HK-2 (cell line): ENCODE results near the gene ALOX12B.
"Not testable (repeated sequence)": the region's sequence is repeated elsewhere in the genome, so short reads cannot be mapped to it uniquely, and the experiment has no call there.

ENCODE experiments used
- DNase-seq: peaks from one replicate; pipeline ENCODE4 v3.0.0-alpha.2; 2018; ENCODE audit not compliant: unreplicated experiment

Gene ALOX12B

DNA sequence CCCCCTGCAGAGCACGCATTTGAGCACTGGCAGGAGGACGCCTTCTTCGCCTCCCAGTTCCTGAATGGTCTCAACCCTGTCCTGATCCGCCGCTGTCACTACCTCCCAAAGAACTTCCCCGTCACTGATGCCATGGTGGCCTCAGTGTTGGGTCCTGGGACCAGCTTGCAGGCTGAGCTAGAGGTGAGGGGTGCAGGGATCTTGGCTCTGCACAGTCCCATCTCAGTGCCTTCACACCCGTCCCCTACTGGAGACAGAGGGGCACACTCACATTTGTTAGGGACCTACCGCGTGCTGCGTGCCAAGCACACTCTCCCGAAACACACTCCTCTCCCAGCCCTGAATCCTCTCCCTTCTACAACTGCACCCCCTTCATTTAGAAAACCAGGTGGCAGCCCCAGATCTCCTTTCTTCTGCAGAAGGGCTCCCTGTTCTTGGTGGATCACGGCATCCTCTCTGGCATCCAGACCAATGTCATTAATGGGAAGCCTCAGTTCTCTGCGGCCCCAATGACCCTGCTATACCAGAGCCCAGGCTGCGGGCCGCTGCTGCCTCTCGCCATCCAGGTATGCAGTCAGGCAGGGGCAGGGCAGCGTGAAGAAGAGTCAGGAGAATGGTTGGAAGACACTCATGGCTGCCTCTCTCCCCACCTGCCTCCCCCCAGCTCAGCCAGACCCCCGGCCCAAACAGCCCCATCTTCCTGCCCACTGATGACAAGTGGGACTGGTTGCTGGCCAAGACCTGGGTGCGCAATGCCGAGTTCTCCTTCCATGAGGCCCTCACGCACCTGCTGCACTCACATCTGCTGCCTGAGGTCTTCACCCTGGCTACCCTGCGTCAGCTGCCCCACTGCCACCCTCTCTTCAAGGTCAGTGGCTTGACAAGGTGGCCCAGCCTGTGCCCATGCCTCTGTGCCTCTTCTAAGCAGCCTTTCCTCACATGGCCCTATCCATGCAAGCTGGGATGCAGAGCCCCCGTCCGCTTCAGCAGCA lies 42.4 kb downstream of the ALOX12B start:
- DNase-seq: no peak

DNA sequence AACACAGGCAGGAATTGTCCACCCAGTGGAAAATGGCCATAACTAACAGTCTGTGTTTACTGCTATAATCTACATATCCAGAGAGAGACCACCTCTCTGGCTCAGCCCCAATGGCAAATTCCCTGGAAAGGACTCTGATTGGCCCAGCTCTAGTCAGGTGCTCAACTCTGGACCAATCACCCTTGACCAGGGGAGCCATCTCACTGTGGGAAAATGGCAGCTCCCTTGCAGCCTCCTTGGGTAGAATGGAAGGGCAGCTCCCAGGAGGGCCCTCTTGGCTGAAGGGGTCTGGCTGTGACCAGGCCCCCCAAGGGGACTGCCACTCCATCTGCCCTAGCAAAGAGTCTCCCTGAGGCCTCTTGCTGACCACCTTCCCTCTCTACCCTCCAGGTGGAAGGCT lies 45.5 kb downstream of the ALOX12B start:
- no peak for DNase-seq

DNA sequence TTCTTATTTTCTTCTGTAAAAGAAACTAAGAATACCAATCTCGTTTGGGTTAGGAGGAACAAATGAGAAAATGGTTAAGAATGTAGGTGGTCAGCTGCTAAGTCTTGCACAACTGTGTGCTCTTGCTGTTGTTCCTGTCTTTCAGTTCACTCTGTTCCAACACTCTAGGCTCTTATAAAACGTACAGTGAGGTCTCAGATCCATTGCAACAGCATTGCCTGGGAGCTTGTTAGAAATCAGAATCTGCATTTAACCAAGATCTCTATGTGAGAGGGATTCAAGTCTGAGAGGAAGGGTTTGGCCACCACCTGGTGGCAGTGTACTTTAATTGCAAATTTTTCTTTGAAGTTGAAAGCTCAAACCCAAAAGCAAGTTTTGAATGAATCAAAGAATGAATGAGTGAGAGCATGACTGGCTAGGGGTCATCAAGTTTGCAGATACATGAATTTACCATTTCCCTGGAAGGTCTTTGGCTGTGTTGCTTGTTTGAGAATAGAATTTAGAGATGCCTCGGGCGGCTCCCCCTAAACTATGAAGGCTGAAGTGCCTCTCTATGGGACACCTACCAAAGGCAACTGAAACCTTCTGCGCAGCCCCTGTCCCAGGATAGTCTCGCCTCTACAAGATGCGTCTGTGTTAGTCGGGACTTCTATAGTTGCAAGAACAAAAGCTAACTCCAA lies 46.1 kb downstream of the ALOX12B start:
- no peak for DNase-seq

DNA sequence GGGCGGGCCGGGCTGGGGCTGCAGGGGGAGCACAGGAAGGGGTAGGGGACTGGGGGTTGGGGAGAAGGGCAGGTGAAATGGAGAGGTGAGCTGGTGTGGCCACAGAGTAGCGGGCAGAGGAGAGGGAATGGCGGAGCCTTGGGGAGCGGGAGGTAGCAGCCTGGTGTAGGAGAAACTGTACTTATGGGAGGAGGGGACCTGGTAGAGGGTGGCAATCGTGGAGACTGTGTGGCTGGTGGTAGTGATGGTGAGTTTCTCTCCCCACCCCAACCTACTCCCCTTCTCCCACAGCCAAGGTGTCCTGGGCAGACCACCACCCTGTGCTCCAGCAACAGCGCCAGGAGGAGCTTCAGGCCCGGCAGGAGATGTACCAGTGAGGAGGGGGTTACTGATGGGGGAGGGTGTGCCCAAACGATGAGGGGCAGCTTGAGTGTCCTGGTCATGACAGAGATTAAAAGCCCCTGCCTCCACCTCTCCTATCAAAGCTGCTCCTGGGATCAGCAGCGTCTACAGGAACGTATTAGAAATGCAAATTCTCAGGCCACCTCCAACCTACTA lies 47.8 kb downstream of the ALOX12B start:
- no peak for DNase-seq

DNA sequence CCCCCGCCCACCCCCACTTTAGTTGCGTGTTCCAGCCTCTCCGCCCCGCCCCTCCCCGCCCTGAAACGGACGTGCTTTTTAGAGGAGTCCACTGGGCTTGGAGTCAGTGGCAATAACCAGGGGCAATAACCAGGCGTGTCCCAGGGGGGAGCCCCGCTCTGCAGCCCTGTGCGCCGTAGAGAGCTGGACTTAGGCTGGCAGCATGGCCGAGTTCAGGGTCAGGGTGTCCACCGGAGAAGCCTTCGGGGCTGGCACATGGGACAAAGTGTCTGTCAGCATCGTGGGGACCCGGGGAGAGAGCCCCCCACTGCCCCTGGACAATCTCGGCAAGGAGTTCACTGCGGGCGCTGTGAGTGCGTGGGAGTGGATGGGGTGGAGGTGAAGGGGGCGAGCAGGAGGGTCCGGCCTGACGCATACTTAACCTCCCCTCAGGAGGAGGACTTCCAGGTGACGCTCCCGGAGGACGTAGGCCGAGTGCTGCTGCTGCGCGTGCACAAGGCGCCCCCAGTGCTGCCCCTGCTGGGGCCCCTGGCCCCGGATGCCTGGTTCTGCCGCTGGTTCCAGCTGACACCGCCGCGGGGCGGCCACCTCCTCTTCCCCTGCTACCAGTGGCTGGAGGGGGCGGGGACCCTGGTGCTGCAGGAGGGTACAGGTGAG lies 48.4 kb downstream of the ALOX12B start, which contains the start of gene ALOX15B:
TSS of gene ALOX15B (plus strand) at position 106 of the 657 bp plus-strand sequence. CDS start at position 203, 97 bp downstream.
- DNase-seq: no peak

DNA sequence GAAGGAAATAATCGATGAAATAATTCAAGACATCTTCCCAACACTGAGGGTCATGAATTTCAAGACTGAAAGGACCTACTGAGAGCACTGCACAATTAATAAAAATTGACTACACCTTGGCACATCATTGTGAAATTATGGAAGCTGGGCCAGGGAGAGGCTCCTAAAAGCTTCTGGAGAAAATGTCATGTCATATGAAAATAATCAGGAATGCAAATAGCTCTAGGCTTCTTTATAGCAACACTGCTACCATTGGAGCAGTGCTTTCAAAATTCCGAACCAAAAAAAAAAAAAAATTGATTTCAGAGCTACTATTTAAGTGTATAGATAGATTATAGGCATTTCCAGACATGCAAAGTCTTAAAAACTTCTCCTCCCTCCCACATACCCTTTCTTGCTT lies 55.1 kb downstream of the ALOX12B start:
- no peak for DNase-seq

DNA sequence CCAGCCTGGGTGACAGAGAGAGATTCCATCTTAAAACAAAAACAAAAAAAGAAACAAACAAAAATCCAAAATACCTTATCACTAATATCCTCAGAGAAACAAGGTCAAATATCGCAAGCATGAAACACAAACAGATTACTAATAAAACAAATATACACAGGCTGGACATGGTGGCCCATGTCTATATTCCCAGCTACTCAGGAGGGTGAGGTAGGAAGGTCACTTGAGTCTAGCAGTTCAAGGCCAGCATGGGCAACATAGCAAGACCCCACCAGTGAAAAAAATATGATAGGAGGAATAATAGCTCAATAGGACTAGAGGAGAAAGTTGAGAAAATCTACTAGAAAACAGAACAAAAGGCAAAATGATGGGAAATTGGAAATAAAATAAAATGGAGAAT lies 55.6 kb downstream of the ALOX12B start:
- DNase-seq: no peak

DNA sequence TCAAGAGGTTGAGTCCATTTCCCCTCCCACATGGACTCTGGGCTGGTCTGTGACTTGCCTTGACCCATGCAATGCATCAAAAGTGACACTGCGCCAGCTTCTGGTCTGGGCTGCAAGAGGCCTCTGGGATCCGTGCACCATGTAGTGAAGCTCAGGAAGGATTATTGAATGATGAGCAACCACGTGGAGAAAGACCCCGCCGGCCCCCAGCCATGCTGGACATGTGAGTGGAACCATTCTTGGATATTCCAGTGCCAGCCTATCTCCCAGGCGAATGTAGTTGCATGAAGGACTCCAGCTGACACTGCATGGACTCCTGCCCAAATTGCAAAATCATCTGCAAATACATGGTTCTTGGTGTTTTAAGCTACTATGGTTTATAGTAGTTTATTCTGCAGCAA lies 56.3 kb downstream of the ALOX12B start:
- DNase-seq: no peak

DNA sequence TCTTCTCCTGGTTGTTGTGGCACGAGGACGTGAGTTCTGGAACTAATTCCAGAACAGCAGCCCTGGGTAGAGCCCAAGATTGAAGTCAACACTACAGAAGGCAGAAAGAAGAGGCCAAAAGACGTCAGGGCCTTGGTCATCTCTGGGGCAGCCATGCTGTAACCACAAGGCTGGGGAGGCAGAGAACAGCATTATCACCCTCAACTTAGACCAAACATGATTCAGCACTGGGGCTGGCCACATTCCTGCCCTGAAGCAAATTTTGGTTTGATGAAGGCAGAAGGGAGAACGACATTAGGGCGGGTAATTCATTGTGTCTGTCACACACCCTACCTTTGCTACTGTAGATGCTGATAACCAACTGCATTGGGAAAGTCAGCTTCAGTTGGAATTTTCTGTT lies 58.4 kb downstream of the ALOX12B start:
- no peak for DNase-seq

DNA sequence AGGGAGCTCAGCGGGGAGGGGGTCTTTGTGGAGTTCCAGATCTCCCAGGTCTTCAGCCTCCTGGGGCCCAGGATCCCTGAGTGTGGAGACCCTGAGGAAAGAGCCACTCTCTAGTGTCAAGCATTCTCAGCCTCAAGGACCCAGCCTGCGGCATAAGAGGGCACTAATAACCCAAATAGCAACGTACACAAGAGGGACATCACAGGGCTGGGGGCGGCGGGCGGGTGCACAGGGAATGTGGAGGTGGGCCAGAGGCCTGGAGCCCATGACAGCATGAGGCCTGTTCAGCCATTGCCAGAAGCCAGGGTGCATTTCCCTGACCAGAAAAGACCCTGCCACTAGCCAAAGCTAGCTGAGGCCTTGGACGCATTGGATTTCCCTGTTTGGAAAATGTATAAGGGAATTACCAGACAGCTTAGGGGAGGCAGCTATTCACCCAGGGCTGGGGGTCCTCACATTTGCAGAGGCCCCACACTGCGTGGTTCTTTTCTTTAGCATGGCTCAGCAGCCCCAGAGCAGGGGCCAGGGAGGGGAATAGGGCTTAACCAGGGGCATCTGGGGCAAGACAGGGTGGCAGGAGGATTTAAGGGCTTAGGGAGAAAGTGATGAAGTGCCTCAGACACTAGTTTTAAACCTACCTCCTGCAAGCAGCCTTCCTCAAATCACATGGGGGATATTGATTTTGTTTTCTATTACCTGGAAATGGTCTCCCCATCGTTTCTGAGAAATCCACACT lies 62.2 kb downstream of the ALOX12B start:
- DNase-seq: no peak

DNA sequence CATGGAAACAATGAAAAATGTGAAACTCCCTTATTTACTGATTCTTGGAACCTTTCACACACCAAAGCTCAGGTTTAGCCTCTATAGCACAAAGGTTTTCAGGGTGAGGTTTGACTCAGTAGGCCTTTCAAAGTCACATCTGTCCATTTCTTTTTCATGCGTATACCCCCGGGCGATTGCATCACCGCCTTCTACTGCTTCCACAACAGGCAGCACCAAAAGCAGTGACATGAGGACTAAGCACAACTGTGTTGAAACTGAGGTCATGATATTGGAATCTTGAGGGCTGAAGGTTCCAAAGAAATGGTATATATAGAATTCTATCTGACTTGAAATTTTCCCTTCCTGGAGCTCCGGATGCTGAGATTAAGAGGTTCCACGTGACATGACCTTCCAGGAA lies 63.4 kb downstream of the ALOX12B start:
- not testable (repeated sequence) for DNase-seq
